ENCODE results near the gene ING2. TPM values are rescaled to one million over a fixed set of nuclear protein-coding genes. Genes with fewer than 3 reads are reported as not detected.
"Not testable (repeated sequence)": the region's sequence is repeated elsewhere in the genome, so short reads cannot be mapped to it uniquely, and the experiment has no call there.

The ING2 gene
- polyA plus RNA-seq, 4 donors = 16.5 to 34.7 (median 29.9) TPM

GRCh38 chr4:183544109-183544508 is 39.3 kb downstream of the ING2 start:
- Histone ChIP-seq H3K4me1 (ENCODE audit: control insufficient read depth in 3 of 3, insufficient read depth in 2 of 3, low read depth in 1 of 3, low read length in 2 of 3) (no peaks in the 10 kb centered on the region), H3K9me3 (ENCODE audit: control insufficient read depth in 2 of 2, insufficient read depth in 1 of 2, low read depth in 1 of 2, low read length in 1 of 2) (peaks cover 0 to 2% of the 10 kb centered on the region in 2 donors), H3K36me3 (ENCODE audit: control insufficient read depth in 3 of 3, insufficient read depth in 2 of 3, low read depth in 1 of 3, low read length in 3 of 3) (no peaks in the 10 kb centered on the region), H3K4me3 (ENCODE audit: low read depth in 1 of 3, low read length in 3 of 3) (no peak overlapping the region), H3K27me3 (ENCODE audit: control insufficient read depth in 3 of 3, insufficient read depth in 3 of 3, low read length in 3 of 3) (no peaks in the 10 kb centered on the region), H3K27ac (ENCODE audit: low read depth in 1 of 3, low read length in 2 of 3) (no peak overlapping the region)
- DNase-seq (no peak), FAIRE-seq (no peak)
- WGBS, 3 donors = 72 to 74% (median 73%) methylated on average over 5 of the region's 5 CpGs

GRCh38 chr4:183546376-183546775 is 41.5 kb downstream of the ING2 start:
- DNase-seq (no peak), FAIRE-seq (no peak)
- peaks cover 0 to 2% of the 10 kb centered on the region in 2 donors for H3K9me3 ChIP-seq (ENCODE audit: control insufficient read depth in 2 of 2, insufficient read depth in 1 of 2, low read depth in 1 of 2, low read length in 1 of 2)
- no peaks in the 10 kb centered on the region for H3K4me1 ChIP-seq (ENCODE audit: control insufficient read depth in 3 of 3, insufficient read depth in 2 of 3, low read depth in 1 of 3, low read length in 2 of 3)
- no peaks in the 10 kb centered on the region for H3K36me3 ChIP-seq (ENCODE audit: control insufficient read depth in 3 of 3, insufficient read depth in 2 of 3, low read depth in 1 of 3, low read length in 3 of 3)
- no peak overlapping the region for H3K4me3 ChIP-seq (ENCODE audit: low read depth in 1 of 3, low read length in 3 of 3)
- H3K27ac ChIP-seq (ENCODE audit: low read depth in 1 of 3, low read length in 2 of 3) = no peak overlapping the region
- WGBS, 3 donors = 87 to 96% (median 92%) methylated on average over 6 of the region's 6 CpGs
- H3K27me3 ChIP-seq (ENCODE audit: control insufficient read depth in 3 of 3, insufficient read depth in 3 of 3, low read length in 3 of 3) = no peaks in the 10 kb centered on the region

GRCh38 chr4:183548306-183548705 is 43.4 kb downstream of the ING2 start:
- H3K4me3 ChIP-seq (ENCODE audit: low read depth in 1 of 3, low read length in 3 of 3) = no peak overlapping the region
- no peak for FAIRE-seq

GRCh38 chr4:183550345-183551093 is 45.7 kb downstream of the ING2 start:
- H3K27me3 ChIP-seq (ENCODE audit: control insufficient read depth in 3 of 3, insufficient read depth in 3 of 3, low read length in 3 of 3) = no peaks in the 10 kb centered on the region
- H3K36me3 ChIP-seq (ENCODE audit: control insufficient read depth in 3 of 3, insufficient read depth in 2 of 3, low read depth in 1 of 3, low read length in 3 of 3) = no peaks in the 10 kb centered on the region
- no peaks in the 10 kb centered on the region for H3K9me3 ChIP-seq (ENCODE audit: control insufficient read depth in 2 of 2, insufficient read depth in 1 of 2, low read depth in 1 of 2, low read length in 1 of 2)
- no peak overlapping the region for H3K4me3 ChIP-seq (ENCODE audit: low read depth in 1 of 3, low read length in 3 of 3)
- H3K4me1 ChIP-seq (ENCODE audit: control insufficient read depth in 3 of 3, insufficient read depth in 2 of 3, low read depth in 1 of 3, low read length in 2 of 3) = no peaks in the 10 kb centered on the region
- no peak overlapping the region for H3K27ac ChIP-seq (ENCODE audit: low read depth in 1 of 3, low read length in 2 of 3)
- FAIRE-seq (no peak), DNase-seq (no peak)
- WGBS, 3 donors = 63 to 84% (median 64%) methylated on average over 5 of the region's 5 CpGs

More at GRCh38 chr4:183548306-183548705, 43.4 kb downstream of the ING2 start:
- Histone ChIP-seq H3K27ac (ENCODE audit: low read depth in 1 of 3, low read length in 2 of 3) (no peak overlapping the region), H3K4me1 (ENCODE audit: control insufficient read depth in 3 of 3, insufficient read depth in 2 of 3, low read depth in 1 of 3, low read length in 2 of 3) (no peaks in the 10 kb centered on the region), H3K27me3 (ENCODE audit: control insufficient read depth in 3 of 3, insufficient read depth in 3 of 3, low read length in 3 of 3) (no peaks in the 10 kb centered on the region), H3K9me3 (ENCODE audit: control insufficient read depth in 2 of 2, insufficient read depth in 1 of 2, low read depth in 1 of 2, low read length in 1 of 2) (peaks cover 0 to 2% of the 10 kb centered on the region in 2 donors), H3K36me3 (ENCODE audit: control insufficient read depth in 3 of 3, insufficient read depth in 2 of 3, low read depth in 1 of 3, low read length in 3 of 3) (no peaks in the 10 kb centered on the region)
- DNase-seq = no peak
- WGBS, 3 donors = 82 to 90% (median 90%) methylated on average over 3 of the region's 3 CpGs

GRCh38 chr4:183552274-183553146 is 47.7 kb downstream of the ING2 start:
- no peaks in the 10 kb centered on the region for H3K36me3 ChIP-seq (ENCODE audit: control insufficient read depth in 3 of 3, insufficient read depth in 2 of 3, low read depth in 1 of 3, low read length in 3 of 3)
- H3K27me3 ChIP-seq (ENCODE audit: control insufficient read depth in 3 of 3, insufficient read depth in 3 of 3, low read length in 3 of 3) = peaks cover 0 to 4% (median 0%) of the 10 kb centered on the region in 3 donors
- H3K27ac ChIP-seq (ENCODE audit: low read depth in 1 of 3, low read length in 2 of 3) = no peak overlapping the region
- 75 to 93% (median 86%) methylated on average over 18 of the region's 18 CpGs for WGBS, 3 donors
- H3K4me1 ChIP-seq (ENCODE audit: control insufficient read depth in 3 of 3, insufficient read depth in 2 of 3, low read depth in 1 of 3, low read length in 2 of 3) = no peaks in the 10 kb centered on the region
- DNase-seq (no peak), FAIRE-seq (no peak)
- H3K9me3 ChIP-seq (ENCODE audit: control insufficient read depth in 2 of 2, insufficient read depth in 1 of 2, low read depth in 1 of 2, low read length in 1 of 2) = peaks cover 0 to 3% of the 10 kb centered on the region in 2 donors
- no peak overlapping the region for H3K4me3 ChIP-seq (ENCODE audit: low read depth in 1 of 3, low read length in 3 of 3)

GRCh38 chr4:183553147-183553478 is 48.3 kb downstream of the ING2 start:
- WGBS, 3 donors = 0% methylated on average over 1 of the region's 1 CpG; no CpG with 5 or more reads in 2 of the 3 donors
- H3K36me3 ChIP-seq (ENCODE audit: control insufficient read depth in 3 of 3, insufficient read depth in 2 of 3, low read depth in 1 of 3, low read length in 3 of 3); DNase-seq; H3K4me3 ChIP-seq (ENCODE audit: low read depth in 1 of 3, low read length in 3 of 3); FAIRE-seq; H3K9me3 ChIP-seq (ENCODE audit: control insufficient read depth in 2 of 2, insufficient read depth in 1 of 2, low read depth in 1 of 2, low read length in 1 of 2); H3K4me1 ChIP-seq (ENCODE audit: control insufficient read depth in 3 of 3, insufficient read depth in 2 of 3, low read depth in 1 of 3, low read length in 2 of 3); H3K27ac ChIP-seq (ENCODE audit: low read depth in 1 of 3, low read length in 2 of 3); H3K27me3 ChIP-seq (ENCODE audit: control insufficient read depth in 3 of 3, insufficient read depth in 3 of 3, low read length in 3 of 3): not testable (repeated sequence)

- no peak overlapping the region for H3K4me3 ChIP-seq (ENCODE audit: low read depth in 1 of 3, low read length in 3 of 3)
These were observed 48.9 kb downstream of the ING2 start for GRCh38 chr4:183553601-183554345.

GRCh38 chr4:183554346-183554686 is 49.5 kb downstream of the ING2 start:
- 66 to 71% (median 71%) methylated on average over 5 to 6 of the region's 6 CpGs for WGBS, 3 donors
- DNase-seq (no peak), FAIRE-seq (no peak)
- no peak overlapping the region for H3K4me3 ChIP-seq (ENCODE audit: low read depth in 1 of 3, low read length in 3 of 3)
- H3K9me3 ChIP-seq (ENCODE audit: control insufficient read depth in 2 of 2, insufficient read depth in 1 of 2, low read depth in 1 of 2, low read length in 1 of 2) = peaks cover 0 to 3% of the 10 kb centered on the region in 2 donors
- H3K4me1 ChIP-seq (ENCODE audit: control insufficient read depth in 3 of 3, insufficient read depth in 2 of 3, low read depth in 1 of 3, low read length in 2 of 3) = no peaks in the 10 kb centered on the region
- H3K36me3 ChIP-seq (ENCODE audit: control insufficient read depth in 3 of 3, insufficient read depth in 2 of 3, low read depth in 1 of 3, low read length in 3 of 3) = no peaks in the 10 kb centered on the region
- peaks cover 0 to 4% (median 0%) of the 10 kb centered on the region in 3 donors for H3K27me3 ChIP-seq (ENCODE audit: control insufficient read depth in 3 of 3, insufficient read depth in 3 of 3, low read length in 3 of 3)
- H3K27ac ChIP-seq (ENCODE audit: low read depth in 1 of 3, low read length in 2 of 3) = no peak overlapping the region

More at GRCh38 chr4:183553601-183554345, 48.9 kb downstream of the ING2 start:
- H3K27ac ChIP-seq (ENCODE audit: low read depth in 1 of 3, low read length in 2 of 3) = no peak overlapping the region
- H3K4me1 ChIP-seq (ENCODE audit: control insufficient read depth in 3 of 3, insufficient read depth in 2 of 3, low read depth in 1 of 3, low read length in 2 of 3) = no peaks in the 10 kb centered on the region
- 78 to 98% (median 89%) methylated on average over 5 of the region's 5 CpGs for WGBS, 3 donors
- no peak for FAIRE-seq
- H3K9me3 ChIP-seq (ENCODE audit: control insufficient read depth in 2 of 2, insufficient read depth in 1 of 2, low read depth in 1 of 2, low read length in 1 of 2) = peaks cover 0 to 3% of the 10 kb centered on the region in 2 donors
- H3K27me3 ChIP-seq (ENCODE audit: control insufficient read depth in 3 of 3, insufficient read depth in 3 of 3, low read length in 3 of 3) = peaks cover 0 to 4% (median 0%) of the 10 kb centered on the region in 3 donors
- H3K36me3 ChIP-seq (ENCODE audit: control insufficient read depth in 3 of 3, insufficient read depth in 2 of 3, low read depth in 1 of 3, low read length in 3 of 3) = no peaks in the 10 kb centered on the region
- no peak for DNase-seq
